GM18526 (cell line): ENCODE results near the gene GATB.

ENCODE experiments used
- POLR2A ChIP-seq: IDR thresholded peaks from 3 replicates; pipeline ENCODE4 v1.6.1; 2011; ENCODE audit not compliant: insufficient read length; ENCODE audit errors: extremely low read depth

GATB gene

DNA sequence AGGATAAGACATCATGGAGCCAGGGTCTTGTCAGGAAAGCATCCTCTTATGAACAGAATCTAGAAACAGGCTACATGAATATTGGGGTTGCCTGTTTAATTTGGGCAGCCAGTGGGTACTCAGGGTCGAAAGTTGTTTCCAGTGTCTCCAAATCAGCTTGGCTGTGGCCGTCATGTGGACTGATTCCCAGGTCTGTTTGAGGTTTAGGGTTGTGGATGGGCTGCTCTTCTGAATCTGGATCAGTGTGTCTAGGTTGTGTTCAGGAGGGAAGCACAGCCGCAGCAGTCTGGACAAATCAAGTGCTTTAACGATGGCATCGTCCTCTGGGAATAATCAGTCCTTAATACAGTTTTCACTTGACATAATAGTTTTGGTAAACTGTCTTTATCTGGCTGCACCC lies 94.3 kb downstream of the GATB start:
- no peak for TF ChIP-seq POLR2A

DNA sequence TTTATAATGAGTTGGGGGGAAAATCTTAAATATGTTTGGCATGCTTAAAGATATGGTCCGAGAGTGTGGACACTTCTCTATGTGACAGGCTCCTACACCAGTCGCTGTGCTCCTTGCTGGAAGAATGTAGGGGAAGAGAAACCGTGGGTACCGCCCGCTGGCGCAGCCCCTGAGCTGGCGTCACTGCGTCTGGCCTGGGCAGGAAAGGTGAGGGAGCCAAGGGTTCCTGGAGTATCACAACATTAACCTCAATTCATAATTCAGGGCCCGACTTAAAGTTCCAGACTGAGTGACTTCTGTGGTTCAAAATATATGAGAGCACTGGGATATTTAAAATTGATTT lies 95.1 kb downstream of the GATB start:
- no peak for TF ChIP-seq POLR2A

- TF ChIP-seq POLR2A = no peak
These were observed 95.6 kb downstream of the GATB start for GRCh38 chr4:151665022-151665784.

DNA sequence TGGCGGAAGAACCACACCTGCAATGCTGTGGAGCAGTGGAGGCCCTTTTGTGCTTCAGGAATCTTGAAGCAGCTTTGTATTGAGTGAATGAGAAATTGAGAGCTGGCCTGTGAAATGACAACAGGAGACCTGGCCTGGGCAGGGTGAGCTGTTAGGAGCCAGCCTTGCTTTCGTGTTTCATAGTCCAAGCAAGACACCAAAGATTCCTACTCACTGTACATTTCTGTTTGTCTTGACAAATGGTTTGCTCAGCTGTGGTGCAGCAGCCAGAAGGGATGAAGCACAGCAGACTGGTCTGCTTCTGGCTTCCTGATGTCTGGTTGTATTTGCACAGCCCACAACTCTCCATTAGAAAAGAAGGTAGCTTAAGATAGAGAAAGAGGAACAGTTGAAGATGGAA lies 96.5 kb downstream of the GATB start:
- TF ChIP-seq POLR2A = no peak

- no peak for TF ChIP-seq POLR2A
These were observed 97.7 kb downstream of the GATB start for GRCh38 chr4:151663109-151663508.

- TF ChIP-seq POLR2A = no peak
These were observed 98.9 kb downstream of the GATB start for GRCh38 chr4:151661873-151662272.

DNA sequence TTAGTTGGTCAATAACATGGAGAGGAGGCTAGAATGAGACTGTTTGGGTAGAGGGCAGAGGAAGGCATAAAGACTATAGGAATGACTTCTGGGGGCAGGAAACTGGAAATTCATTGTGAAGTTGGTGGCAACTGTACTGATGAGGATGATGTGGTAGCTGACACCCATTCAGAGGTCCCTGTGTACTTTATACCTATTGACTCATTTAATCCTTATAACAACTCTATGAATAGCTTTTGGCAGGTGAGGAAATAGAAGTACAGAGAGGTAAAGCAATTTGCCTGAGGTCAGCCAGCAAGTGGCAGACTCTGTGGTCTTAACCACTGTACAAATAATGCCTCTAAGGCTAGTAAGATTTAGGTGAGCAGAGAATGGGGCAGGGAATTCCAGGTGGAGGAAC lies 100.1 kb downstream of the GATB start:
- no peak for TF ChIP-seq POLR2A

DNA sequence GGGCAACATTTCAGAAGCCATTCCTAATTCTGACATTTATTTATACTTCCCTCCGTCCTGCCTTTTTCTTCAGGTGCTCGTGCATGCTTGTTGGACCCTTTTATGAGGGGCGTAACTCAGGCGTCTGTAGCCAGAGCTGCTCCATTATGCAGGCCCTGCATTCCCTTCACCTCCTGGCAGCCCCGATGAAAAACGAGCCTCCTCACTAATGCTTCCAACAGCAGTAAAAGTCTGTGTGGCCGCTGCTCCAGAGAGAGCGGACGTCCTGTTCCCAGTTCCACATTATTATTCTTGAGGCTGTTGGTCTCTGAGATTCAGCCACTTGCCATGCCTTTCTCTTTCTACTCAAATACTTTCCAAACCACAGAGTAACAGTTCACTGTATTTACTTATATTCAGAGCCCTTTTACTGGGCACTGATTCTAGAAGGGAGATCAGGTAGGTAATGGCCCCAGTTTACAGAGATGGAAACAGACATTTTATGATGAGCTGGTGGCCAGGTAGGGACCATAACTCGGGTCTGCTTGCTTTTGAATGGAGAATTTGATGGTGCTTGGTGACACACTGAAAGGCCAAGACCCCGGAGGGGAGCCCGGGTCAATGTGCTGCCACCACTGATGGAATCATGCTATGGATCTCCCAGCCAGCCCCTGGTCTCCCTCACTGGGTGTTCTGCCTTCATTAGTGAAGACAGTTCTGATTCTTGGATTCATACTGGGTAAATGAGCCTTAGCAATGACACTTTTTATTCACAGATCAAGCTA lies 101.0 kb downstream of the GATB start:
- no peak for TF ChIP-seq POLR2A

DNA sequence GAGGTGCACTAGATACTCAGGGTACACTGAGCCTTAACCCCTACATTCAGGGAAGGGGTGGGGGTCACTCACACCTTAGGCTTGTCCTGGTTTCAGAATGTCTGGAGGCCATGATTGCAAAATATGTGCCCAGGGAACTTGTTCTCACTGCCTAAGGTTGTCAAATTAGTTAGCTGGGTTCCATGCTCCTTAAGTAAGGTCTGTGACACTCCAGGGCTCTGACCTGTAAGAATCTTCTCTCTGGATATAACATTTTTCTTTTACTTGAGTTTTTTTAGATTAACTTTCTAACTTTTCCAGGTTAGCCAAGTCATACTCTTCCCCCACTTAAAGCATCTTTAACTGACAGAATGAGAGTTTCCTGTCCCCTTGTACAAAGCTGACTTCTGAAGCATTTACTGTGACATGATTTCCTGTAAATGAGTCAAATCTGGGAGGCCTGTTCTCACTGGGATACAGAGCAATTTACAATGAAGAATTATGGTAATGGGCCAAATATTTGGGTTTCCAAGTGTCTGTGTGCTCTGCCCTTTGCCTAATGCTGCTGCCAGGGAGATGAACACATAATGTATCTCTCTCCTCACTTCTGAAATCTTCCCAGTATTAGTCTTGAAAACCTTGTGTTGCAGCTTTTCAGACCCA lies 101.7 kb downstream of the GATB start:
- no peak for TF ChIP-seq POLR2A

DNA sequence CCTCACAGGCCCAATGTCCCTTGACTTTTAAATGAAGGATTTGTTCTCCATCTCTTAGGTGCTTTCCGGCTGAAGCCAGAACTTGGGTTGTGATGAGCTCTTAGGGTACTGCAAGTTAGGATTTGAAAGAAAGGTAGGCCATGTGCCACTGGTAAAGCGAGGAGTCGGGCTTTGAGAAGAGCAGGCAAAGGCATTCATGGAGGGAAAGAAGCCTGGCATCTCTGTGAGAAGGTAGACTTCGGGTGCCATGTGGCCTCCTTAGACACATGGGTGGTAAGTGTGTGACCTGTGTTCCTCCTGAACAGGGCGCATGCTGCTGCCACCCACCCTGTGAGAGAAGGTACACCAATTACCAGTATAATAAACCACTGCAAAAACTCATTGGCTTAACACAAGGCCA lies 102.9 kb downstream of the GATB start:
- TF ChIP-seq POLR2A = no peak

GRCh38 chr4:151656058-151656457 lies 104.7 kb downstream of the GATB start:
- no peak for TF ChIP-seq POLR2A

DNA sequence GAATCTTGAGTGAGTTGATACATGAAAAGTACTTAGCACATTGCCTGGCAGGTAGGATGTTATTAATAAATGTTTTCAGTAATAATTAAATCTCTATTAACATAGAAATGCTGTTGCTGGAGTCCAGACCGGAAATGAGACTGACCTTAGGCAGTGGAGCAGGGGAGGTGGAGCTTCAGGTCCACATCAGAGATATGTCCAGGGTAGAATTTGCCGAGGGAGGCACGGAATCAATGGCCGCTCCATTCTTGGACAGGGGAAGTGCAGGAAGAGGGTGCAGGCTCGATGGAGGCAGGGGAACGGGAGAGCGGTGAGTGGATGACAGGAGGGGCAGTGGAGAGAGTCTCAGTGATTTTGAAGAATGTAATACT lies 107.3 kb downstream of the GATB start:
- no peak for TF ChIP-seq POLR2A

DNA sequence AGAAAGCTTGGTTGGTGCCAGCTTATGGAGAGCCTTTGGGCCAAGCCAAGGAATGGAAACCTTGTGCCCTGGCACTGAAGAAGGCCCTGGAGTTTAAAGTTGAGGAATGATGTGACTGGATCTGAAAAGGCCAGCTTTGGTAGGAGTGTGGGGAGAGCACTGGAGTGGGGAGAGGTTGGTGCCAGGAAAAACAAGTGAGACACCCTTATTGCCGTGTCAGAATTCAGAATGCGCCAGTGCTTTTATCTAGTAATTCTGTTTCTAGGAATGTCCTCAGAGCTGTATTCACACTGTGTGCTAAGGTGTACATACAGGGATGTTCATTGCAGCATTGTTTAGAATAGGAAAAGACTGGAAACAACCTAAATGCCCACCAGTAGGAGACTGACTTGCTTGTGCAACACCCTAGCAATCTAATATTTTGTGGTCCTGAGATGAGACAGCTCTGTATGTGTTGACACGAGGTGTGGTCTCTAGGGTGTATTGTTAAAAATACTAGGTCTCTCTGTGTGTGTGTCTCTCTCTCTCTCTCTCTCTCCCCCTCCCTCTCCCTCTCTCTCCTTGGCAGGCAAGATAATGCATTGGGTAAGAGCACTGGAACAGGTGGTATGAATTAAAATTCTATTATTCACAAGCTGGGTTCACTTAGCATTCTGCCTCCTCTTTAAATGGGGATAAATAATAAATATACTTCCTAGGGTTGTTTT lies 107.8 kb downstream of the GATB start:
- no peak for TF ChIP-seq POLR2A

GRCh38 chr4:151651496-151651895 lies 109.3 kb downstream of the GATB start:
- TF ChIP-seq POLR2A = no peak

DNA sequence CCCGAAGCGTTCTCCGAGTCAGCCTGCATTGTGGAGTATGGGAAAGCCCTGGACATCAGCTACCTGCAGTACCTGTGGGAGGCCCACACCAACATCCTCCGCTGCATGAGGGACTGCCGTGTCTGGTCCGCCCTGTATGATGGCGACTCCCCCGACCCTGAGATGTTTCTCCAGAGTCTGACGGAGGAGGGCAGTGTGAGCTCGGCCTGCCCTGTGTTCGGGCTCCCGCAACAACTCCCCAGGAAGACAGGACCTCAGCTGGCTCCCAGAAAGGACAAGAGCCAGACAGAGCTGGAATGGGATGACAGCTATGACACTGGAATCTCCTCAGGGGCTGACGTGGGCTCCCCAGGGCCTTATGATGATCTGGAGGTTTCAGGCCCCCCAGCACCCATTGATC lies 111.3 kb downstream of the GATB start:
- TF ChIP-seq POLR2A = no peak

GRCh38 chr4:151646322-151646721 lies 114.5 kb downstream of the GATB start:
- no peak for TF ChIP-seq POLR2A
